ENCODE results near the gene USP10.
"Not testable (repeated sequence)": the region's sequence is repeated elsewhere in the genome, so short reads cannot be mapped to it uniquely, and the experiment has no call there.

USP10 gene

GRCh38 chr16:84746231-84746630 lies 46.4 kb downstream of the USP10 start:
- Histone ChIP-seq H2BK120ac (ENCODE audit: low read depth, low read length) (no peak overlapping the region), H4K5ac (ENCODE audit: low read length) (no peak overlapping the region), H3K4ac (ENCODE audit: low read depth, low read length) (no peak overlapping the region), H3K56ac (ENCODE audit: low read length) (no peak overlapping the region), H3K4me3 (ENCODE audit: low read length) (no peak overlapping the region), H3K27ac (ENCODE audit: low read depth, low read length) (no peak overlapping the region), H3K79me2 (ENCODE audit: control insufficient read depth, insufficient read depth, low read length) (peaks cover 50% of the 10 kb centered on the region), H2BK15ac (replicated peaks; ENCODE audit: low read depth) (no peak overlapping the region), H3K79me1 (ENCODE audit: low read length) (peaks cover 19% of the 10 kb centered on the region), H3K9ac (ENCODE audit: low read length) (no peak overlapping the region), H3K18ac (ENCODE audit: low read length) (no peak overlapping the region), H3K4me1 (ENCODE audit: control insufficient read depth, low read depth, low read length) (no peaks in the 10 kb centered on the region), H2BK5ac (ENCODE audit: low read length) (no peak overlapping the region), H3K36me3 (ENCODE audit: control insufficient read depth, insufficient read depth, low read length) (no peaks in the 10 kb centered on the region), H4K8ac (ENCODE audit: low read depth, low read length) (no peak overlapping the region), H3K4me2 (ENCODE audit: low read length) (no peak overlapping the region), H3K27me3 (ENCODE audit: insufficient read depth, low read length, poor library complexity) (no peaks in the 10 kb centered on the region), H3K23ac (ENCODE audit: low read length) (no peak overlapping the region), H2AK5ac (ENCODE audit: low read length) (no peak overlapping the region)
- no peak for DNase-seq
- no CpG with 5 or more reads among the region's 6 CpGs for WGBS (ENCODE audit: extremely low coverage, insufficient coverage, low lambda C conversion rate)

GRCh38 chr16:84746875-84747274 lies 47.1 kb downstream of the USP10 start:
- no peak overlapping the region for H3K9ac ChIP-seq (ENCODE audit: low read length)
- no peak overlapping the region for H3K27ac ChIP-seq (ENCODE audit: low read depth, low read length)
- no peak overlapping the region for H3K4ac ChIP-seq (ENCODE audit: low read depth, low read length)
- no peak overlapping the region for H4K5ac ChIP-seq (ENCODE audit: low read length)
- no peak overlapping the region for H3K4me2 ChIP-seq (ENCODE audit: low read length)
- no peak overlapping the region for H2BK120ac ChIP-seq (ENCODE audit: low read depth, low read length)
- no peaks in the 10 kb centered on the region for H3K36me3 ChIP-seq (ENCODE audit: control insufficient read depth, insufficient read depth, low read length)
- H3K4me1 ChIP-seq (ENCODE audit: control insufficient read depth, low read depth, low read length): no peaks in the 10 kb centered on the region
- H3K79me1 ChIP-seq (ENCODE audit: low read length): peaks cover 17% of the 10 kb centered on the region
- H2BK15ac ChIP-seq (replicated peaks; ENCODE audit: low read depth): no peak overlapping the region
- no peak overlapping the region for H4K8ac ChIP-seq (ENCODE audit: low read depth, low read length)
- H3K23ac ChIP-seq (ENCODE audit: low read length): no peak overlapping the region
- peaks cover 49% of the 10 kb centered on the region for H3K79me2 ChIP-seq (ENCODE audit: control insufficient read depth, insufficient read depth, low read length)
- no peak overlapping the region for H3K18ac ChIP-seq (ENCODE audit: low read length)
- WGBS (ENCODE audit: extremely low coverage, insufficient coverage, low lambda C conversion rate): no CpG with 5 or more reads among the region's 11 CpGs
- H3K56ac ChIP-seq (ENCODE audit: low read length): no peak overlapping the region
- no peak for DNase-seq
- no peak overlapping the region for H2AK5ac ChIP-seq (ENCODE audit: low read length)
- H3K27me3 ChIP-seq (ENCODE audit: insufficient read depth, low read length, poor library complexity): no peaks in the 10 kb centered on the region
- no peak overlapping the region for H2BK5ac ChIP-seq (ENCODE audit: low read length)
- no peak overlapping the region for H3K4me3 ChIP-seq (ENCODE audit: low read length)

GRCh38 chr16:84748247-84748646 lies 48.4 kb downstream of the USP10 start:
- H2AK5ac ChIP-seq (ENCODE audit: low read length); H3K27me3 ChIP-seq (ENCODE audit: insufficient read depth, low read length, poor library complexity); H2BK120ac ChIP-seq (ENCODE audit: low read depth, low read length); H3K56ac ChIP-seq (ENCODE audit: low read length); H2BK15ac ChIP-seq (replicated peaks; ENCODE audit: low read depth); H3K27ac ChIP-seq (ENCODE audit: low read depth, low read length); H2BK5ac ChIP-seq (ENCODE audit: low read length); H3K4ac ChIP-seq (ENCODE audit: low read depth, low read length); DNase-seq; H3K18ac ChIP-seq (ENCODE audit: low read length); H3K36me3 ChIP-seq (ENCODE audit: control insufficient read depth, insufficient read depth, low read length); H4K5ac ChIP-seq (ENCODE audit: low read length); H3K23ac ChIP-seq (ENCODE audit: low read length); H3K4me2 ChIP-seq (ENCODE audit: low read length); H4K8ac ChIP-seq (ENCODE audit: low read depth, low read length); H3K4me1 ChIP-seq (ENCODE audit: control insufficient read depth, low read depth, low read length); H3K9ac ChIP-seq (ENCODE audit: low read length); H3K4me3 ChIP-seq (ENCODE audit: low read length): not testable (repeated sequence)
- Histone ChIP-seq H3K79me2 (ENCODE audit: control insufficient read depth, insufficient read depth, low read length) (peaks cover 48% of the 10 kb centered on the region), H3K79me1 (ENCODE audit: low read length) (peaks cover 17% of the 10 kb centered on the region)
- WGBS (ENCODE audit: extremely low coverage, insufficient coverage, low lambda C conversion rate): no CpG with 5 or more reads among the region's 11 CpGs

GRCh38 chr16:84749072-84749471 lies 49.3 kb downstream of the USP10 start:
- Histone ChIP-seq H3K27me3 (ENCODE audit: insufficient read depth, low read length, poor library complexity) (no peaks in the 10 kb centered on the region), H2BK15ac (replicated peaks; ENCODE audit: low read depth) (no peak overlapping the region), H3K4me1 (ENCODE audit: control insufficient read depth, low read depth, low read length) (no peaks in the 10 kb centered on the region), H2BK5ac (ENCODE audit: low read length) (no peak overlapping the region), H2BK120ac (ENCODE audit: low read depth, low read length) (no peak overlapping the region), H2AK5ac (ENCODE audit: low read length) (no peak overlapping the region), H3K18ac (ENCODE audit: low read length) (no peak overlapping the region), H3K4me2 (ENCODE audit: low read length) (no peak overlapping the region), H3K27ac (ENCODE audit: low read depth, low read length) (no peak overlapping the region), H3K36me3 (ENCODE audit: control insufficient read depth, insufficient read depth, low read length) (no peaks in the 10 kb centered on the region), H3K79me2 (ENCODE audit: control insufficient read depth, insufficient read depth, low read length) (peaks cover 54% of the 10 kb centered on the region), H3K56ac (ENCODE audit: low read length) (no peak overlapping the region), H4K8ac (ENCODE audit: low read depth, low read length) (no peak overlapping the region), H3K79me1 (ENCODE audit: low read length) (peaks cover 17% of the 10 kb centered on the region), H3K4ac (ENCODE audit: low read depth, low read length) (no peak overlapping the region), H3K23ac (ENCODE audit: low read length) (no peak overlapping the region), H3K9ac (ENCODE audit: low read length) (no peak overlapping the region), H4K5ac (ENCODE audit: low read length) (no peak overlapping the region), H3K4me3 (ENCODE audit: low read length) (no peak overlapping the region)
- no peak for DNase-seq
- WGBS (ENCODE audit: extremely low coverage, insufficient coverage, low lambda C conversion rate): no CpG with 5 or more reads among the region's 2 CpGs

GRCh38 chr16:84749815-84750214 lies 50.0 kb downstream of the USP10 start:
- Histone ChIP-seq H2AK5ac (ENCODE audit: low read length) (no peak overlapping the region), H4K5ac (ENCODE audit: low read length) (no peak overlapping the region), H3K9ac (ENCODE audit: low read length) (no peak overlapping the region), H3K23ac (ENCODE audit: low read length) (no peak overlapping the region), H3K4me1 (ENCODE audit: control insufficient read depth, low read depth, low read length) (no peaks in the 10 kb centered on the region), H2BK15ac (replicated peaks; ENCODE audit: low read depth) (no peak overlapping the region), H3K79me2 (ENCODE audit: control insufficient read depth, insufficient read depth, low read length) (peaks cover 54% of the 10 kb centered on the region), H3K79me1 (ENCODE audit: low read length) (peaks cover 17% of the 10 kb centered on the region), H2BK5ac (ENCODE audit: low read length) (no peak overlapping the region), H3K4me3 (ENCODE audit: low read length) (no peak overlapping the region), H3K4me2 (ENCODE audit: low read length) (no peak overlapping the region), H2BK120ac (ENCODE audit: low read depth, low read length) (no peak overlapping the region), H3K56ac (ENCODE audit: low read length) (no peak overlapping the region), H4K8ac (ENCODE audit: low read depth, low read length) (no peak overlapping the region), H3K18ac (ENCODE audit: low read length) (no peak overlapping the region), H3K36me3 (ENCODE audit: control insufficient read depth, insufficient read depth, low read length) (no peaks in the 10 kb centered on the region), H3K27ac (ENCODE audit: low read depth, low read length) (no peak overlapping the region), H3K4ac (ENCODE audit: low read depth, low read length) (no peak overlapping the region), H3K27me3 (ENCODE audit: insufficient read depth, low read length, poor library complexity) (no peaks in the 10 kb centered on the region)
- WGBS (ENCODE audit: extremely low coverage, insufficient coverage, low lambda C conversion rate): no CpG with 5 or more reads among the region's 8 CpGs
- DNase-seq: no peak

GRCh38 chr16:84750575-84750974 lies 50.8 kb downstream of the USP10 start:
- no peak overlapping the region for H3K4me3 ChIP-seq (ENCODE audit: low read length)
- peaks cover 57% of the 10 kb centered on the region for H3K79me2 ChIP-seq (ENCODE audit: control insufficient read depth, insufficient read depth, low read length)
- no peak overlapping the region for H3K56ac ChIP-seq (ENCODE audit: low read length)
- no peak overlapping the region for H3K18ac ChIP-seq (ENCODE audit: low read length)
- H2BK120ac ChIP-seq (ENCODE audit: low read depth, low read length): no peak overlapping the region
- H3K4me2 ChIP-seq (ENCODE audit: low read length): no peak overlapping the region
- no peak overlapping the region for H3K4ac ChIP-seq (ENCODE audit: low read depth, low read length)
- H3K9ac ChIP-seq (ENCODE audit: low read length): no peak overlapping the region
- H3K36me3 ChIP-seq (ENCODE audit: control insufficient read depth, insufficient read depth, low read length): no peaks in the 10 kb centered on the region
- H3K23ac ChIP-seq (ENCODE audit: low read length): no peak overlapping the region
- H3K79me1 ChIP-seq (ENCODE audit: low read length): peaks cover 23% of the 10 kb centered on the region
- no CpG with 5 or more reads among the region's 4 CpGs for WGBS (ENCODE audit: extremely low coverage, insufficient coverage, low lambda C conversion rate)
- no peak overlapping the region for H2AK5ac ChIP-seq (ENCODE audit: low read length)
- no peak overlapping the region for H2BK15ac ChIP-seq (replicated peaks; ENCODE audit: low read depth)
- H4K5ac ChIP-seq (ENCODE audit: low read length): no peak overlapping the region
- H3K27me3 ChIP-seq (ENCODE audit: insufficient read depth, low read length, poor library complexity): no peaks in the 10 kb centered on the region
- no peak overlapping the region for H2BK5ac ChIP-seq (ENCODE audit: low read length)
- H3K27ac ChIP-seq (ENCODE audit: low read depth, low read length): no peak overlapping the region
- H3K4me1 ChIP-seq (ENCODE audit: control insufficient read depth, low read depth, low read length): no peaks in the 10 kb centered on the region
- DNase-seq: no peak
- H4K8ac ChIP-seq (ENCODE audit: low read depth, low read length): no peak overlapping the region

Data from mesendoderm (in vitro differentiated cells).